HG03103 (cell line): ENCODE measurements around the gene TESK2.
"Not testable (repeated sequence)": the region's sequence is repeated elsewhere in the genome, so short reads cannot be mapped to it uniquely, and the experiment has no call there.

Source experiments
- ATAC-seq: cut with Tn5 transposase; IDR thresholded peaks from one replicate; pipeline ENCODE4 v1.9.1; 2021; ENCODE audit warnings: low read depth; ENCODE audit not compliant: unreplicated experiment

TESK2 gene

DNA sequence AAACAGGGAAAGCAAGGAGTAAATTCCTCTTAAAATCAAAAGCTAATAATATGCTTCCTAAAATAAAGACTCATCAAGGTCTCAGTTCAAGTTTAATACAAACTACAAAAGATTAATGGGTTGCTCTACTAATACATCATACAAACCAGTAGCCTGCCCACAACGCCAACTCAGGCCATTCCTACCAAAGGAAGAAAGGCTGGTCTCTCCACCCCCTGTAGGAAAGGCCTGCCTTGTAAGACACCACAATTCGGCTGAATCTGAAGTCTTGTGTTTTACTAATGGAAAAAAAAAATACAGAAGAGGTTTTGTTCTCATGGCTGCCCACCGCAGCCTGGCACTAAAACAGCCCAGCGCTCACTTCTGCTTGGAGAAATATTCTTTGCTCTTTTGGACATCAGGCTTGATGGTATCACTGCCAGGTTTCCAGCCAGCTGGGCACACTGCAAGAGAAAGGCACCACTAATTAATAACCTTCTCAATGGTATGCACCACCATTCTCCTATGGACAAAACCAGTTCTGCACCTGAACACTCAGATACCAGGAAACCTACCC is 20.1 kb upstream of the TESK2 start:
- ATAC-seq, result no peak

DNA sequence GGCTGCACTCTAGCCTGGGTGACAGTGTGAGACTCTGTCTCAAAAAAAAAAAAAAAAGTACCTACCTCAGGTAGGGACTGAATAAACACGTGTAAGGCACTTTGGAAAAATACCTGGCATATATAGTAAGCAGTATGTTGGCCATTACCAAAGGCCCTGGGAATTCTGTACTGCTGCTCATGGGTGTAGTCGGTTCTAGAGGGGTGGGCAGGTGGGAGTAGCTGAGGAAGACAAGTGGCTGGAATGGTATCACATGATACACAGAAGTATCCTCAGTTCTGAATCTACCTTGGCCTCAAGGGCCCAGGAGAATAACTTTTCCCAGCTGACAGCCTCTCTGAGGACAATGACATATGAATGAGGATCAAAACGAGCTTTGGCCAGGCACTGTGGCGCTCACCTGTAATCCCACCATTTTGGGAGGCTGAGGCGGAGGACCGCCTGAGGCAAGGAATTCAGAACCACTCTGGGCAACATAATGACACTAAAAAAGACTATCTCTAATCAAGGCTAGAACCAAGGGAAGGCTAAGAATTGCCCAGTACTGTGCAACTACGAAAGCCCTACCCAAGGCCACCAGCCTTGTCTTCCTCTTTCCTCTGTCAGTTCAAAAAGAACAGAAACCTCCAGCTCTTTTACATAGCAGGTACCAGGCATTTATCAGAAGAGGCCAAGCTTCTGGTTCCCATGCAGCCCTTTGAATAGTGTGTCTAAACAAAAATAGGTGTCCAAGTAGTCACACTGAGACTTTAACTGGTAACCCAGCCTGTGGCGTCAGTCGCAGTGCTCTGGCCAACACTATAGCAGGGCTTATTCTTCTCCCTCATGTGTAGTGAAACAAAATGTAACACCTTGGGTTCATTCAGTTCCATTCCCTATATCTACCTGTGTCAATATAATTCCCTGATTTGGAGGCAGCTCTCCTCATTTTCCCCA is 19.3 kb upstream of the TESK2 start:
- ATAC-seq, result no peak

DNA sequence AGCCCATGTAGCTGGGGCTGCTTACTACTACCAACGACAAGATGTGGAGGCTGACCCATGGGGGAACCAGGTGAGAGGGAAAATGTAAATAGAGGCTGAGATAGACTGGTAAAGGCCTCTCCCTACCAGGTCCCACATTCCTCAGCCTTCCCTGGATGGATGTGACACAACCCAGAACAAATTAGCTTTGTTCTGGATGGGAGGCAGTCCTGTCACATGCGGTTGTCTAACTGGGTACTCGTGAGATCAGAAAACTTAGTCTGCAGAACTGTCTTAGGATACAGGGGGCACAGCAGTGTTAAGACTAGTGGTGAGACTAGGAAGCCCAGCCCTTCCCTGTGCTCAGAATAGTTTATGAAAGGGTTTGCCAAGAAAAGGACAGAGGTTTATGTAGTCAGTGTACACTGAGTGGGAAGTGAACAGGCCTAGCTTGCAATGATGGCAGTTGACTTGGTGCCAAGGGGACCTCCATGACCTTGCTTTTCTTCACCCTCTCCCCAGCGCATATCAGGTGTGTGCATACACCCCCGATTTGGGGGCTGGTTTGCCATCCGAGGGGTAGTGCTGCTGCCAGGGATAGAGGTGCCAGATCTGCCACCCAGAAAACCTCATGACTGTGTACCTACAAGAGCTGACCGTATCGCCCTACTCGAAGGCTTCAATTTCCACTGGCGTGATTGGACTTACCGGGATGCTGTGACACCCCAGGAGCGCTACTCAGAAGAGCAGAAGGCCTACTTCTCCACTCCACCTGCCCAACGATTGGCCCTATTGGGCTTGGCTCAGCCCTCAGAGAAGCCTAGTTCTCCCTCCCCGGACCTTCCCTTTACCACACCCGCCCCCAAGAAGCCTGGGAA is 17.6 kb upstream of the TESK2 start:
- ATAC-seq, result no peak

DNA sequence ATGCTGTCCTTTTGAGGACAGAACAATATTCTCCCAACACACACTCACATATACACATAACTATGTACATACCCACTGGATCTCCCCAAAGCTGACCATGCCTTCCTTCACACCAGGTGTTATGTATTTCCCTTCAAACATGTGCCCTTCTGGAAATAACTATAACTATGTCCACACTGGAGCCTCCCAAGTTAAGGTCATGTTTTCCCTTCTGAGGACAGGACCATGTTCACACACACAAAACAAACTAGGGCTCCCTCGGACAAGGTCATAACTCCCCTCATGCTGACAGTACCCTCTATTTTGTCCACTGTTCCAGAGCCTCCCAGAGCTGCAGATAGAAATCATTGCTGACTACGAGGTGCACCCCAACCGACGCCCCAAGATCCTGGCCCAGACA is 16.9 kb upstream of the TESK2 start:
- ATAC-seq, result no peak

DNA sequence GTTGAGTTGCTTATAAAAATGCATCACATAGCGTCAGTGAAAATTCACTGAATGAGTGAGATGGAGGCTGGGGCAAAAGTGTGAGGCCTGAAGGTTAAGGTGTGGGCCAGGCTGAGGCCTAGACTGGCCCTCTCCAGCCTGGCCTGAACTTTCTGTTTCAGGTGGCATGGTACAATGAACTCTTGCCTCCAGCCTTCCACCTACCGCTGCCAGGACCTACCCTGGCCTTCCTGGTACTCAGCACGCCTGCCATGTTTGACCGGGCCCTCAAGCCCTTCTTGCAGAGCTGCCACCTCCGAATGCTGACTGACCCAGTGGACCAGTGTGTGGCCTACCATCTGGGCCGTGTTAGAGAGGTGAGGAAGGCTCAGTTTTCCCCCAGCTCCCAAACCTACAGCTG is 16.2 kb upstream of the TESK2 start:
- no peak for ATAC-seq

DNA sequence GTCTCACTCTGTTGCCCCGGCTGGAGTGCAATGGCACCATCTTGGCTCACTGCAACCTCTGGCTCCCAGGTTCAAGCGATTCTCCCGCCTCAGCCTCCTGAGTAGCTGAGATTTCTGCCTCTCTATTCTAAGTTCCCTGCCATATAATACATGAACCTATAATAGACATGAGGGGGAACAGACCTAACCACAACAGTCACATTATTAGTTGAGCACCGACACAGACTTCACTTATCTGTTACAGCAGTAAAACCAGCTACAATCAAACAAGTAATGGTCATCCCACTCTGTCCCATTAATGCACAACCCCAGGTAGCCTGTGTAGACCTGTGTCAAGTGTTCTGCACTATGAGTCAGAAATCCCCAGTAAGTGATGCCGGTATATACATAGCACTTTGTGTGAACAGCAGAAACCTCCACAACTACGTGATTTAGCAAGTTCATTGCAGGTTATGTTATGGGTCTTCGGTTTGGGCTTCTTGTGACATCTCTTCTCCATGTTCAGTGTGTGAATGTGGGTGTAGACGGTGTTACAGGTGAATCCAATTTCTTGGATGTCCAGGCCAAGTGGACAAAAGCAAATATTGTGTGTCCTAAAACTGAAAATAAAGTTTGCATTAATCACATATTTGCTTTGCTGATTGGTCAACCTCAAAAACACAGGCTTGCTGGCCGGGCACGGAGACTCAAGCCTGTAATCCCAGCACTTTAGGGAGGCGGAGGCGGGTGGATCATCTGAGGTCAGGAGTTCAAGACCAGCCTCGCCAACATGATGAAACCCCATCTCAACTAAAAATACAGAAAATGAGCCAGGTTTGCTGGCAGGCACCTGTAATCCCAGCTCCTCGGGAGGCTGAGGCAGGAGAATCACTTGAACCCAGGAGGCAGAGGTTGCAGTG is 12.7 kb upstream of the TESK2 start:
- no peak for ATAC-seq

DNA sequence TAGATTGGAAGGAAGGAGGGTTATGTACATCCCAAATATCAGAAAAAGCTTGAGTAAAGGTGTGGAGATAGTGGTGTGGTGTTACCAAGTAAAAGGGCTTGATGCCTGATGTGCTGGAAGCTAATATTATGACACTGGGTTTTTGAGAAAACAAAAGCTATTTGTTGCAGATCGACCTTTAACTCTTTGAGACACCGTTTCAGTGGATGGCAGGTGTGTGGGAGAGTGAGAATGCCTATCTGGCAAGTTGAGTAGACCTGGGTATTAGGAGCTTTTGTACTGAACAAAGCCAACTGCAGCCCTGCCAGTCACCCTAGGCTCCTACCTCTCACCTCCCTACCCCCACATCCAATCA is 10.5 kb upstream of the TESK2 start:
- ATAC-seq, result no peak

DNA sequence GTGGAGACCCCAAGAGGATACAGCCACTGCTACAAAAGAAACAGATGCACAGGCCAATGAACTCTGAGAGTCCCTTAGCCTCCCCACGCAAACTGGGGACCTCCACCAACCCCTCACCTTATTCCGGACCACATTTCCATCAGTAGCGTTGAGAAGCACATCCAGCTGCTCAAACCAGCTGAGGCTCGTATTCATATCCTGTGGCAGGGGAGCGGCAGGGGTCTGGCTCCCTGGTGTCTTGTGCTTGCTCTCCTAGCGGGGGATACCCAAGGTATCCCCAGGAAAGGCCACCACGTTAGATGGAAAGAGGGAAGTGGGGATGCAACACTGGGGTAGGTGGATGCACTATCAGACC is 8.4 kb upstream of the TESK2 start:
- no peak for ATAC-seq

DNA sequence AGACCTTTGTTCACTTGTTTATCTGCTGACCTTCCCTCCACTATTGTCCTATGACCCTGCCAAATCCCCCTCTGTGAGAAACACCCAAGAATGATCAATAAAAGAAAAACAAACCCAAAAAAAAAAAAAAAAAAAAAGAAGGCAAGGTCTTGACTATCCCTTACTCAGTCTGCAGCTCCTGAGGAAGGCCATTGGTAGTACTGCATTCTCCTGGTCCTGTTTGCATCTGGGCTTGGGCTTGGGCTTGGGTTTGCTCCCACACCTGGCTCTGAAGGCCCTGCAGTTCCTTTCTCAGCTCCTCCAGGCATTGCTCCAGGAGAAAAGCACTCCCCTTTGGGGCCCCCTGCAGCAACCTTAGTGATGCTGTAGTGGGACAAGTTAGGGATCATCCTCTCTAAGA is 7.3 kb upstream of the TESK2 start:
- ATAC-seq, result no peak

DNA sequence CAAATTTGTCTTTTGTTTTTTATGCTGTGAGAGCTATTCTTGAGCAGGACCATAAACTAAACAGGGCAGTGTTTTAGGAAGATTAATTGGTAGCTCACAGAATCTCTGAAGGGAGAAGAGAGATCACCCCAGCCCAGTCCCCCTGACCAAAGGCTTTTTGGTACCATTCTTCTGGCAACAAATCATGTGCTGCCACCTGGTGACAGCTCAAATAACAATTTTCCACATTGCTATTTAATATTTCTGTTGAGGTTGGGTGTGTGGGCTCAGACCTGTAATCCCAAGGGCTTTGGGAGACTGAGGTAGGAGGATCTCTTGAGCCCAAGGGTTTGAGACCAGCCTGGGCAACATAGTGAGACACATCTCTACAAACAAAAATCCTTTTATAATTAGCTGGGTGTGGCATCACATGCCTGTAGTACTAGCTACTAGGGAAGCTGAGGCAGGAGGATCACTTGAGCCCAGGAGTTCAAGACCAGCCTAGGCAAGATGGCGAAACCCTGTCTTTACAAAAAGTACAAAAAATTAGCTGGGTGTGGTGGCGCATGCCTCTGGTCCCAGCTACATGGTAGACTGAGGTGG is 2.2 kb upstream of the TESK2 start:
- no peak for ATAC-seq

DNA sequence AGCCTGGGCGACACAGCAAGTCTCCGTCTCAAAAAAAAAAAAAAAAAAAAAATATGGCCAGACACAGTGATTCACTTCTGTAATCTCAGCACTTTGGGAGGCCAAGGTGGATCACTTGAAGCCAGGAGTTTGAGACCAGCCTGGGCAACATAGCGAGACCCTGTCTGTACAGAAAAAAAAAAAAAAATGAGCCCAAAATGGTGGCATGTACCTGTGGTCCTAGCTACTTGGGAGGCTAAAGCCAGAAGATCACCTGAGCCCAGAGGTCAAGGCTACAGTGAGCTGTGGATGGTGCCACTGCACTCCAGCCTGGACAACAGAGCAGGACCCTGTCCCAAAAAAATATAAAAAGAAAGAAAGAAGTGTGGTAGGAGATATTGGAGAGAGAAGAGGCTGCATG is 1.7 kb upstream of the TESK2 start:
- no peak for ATAC-seq

DNA sequence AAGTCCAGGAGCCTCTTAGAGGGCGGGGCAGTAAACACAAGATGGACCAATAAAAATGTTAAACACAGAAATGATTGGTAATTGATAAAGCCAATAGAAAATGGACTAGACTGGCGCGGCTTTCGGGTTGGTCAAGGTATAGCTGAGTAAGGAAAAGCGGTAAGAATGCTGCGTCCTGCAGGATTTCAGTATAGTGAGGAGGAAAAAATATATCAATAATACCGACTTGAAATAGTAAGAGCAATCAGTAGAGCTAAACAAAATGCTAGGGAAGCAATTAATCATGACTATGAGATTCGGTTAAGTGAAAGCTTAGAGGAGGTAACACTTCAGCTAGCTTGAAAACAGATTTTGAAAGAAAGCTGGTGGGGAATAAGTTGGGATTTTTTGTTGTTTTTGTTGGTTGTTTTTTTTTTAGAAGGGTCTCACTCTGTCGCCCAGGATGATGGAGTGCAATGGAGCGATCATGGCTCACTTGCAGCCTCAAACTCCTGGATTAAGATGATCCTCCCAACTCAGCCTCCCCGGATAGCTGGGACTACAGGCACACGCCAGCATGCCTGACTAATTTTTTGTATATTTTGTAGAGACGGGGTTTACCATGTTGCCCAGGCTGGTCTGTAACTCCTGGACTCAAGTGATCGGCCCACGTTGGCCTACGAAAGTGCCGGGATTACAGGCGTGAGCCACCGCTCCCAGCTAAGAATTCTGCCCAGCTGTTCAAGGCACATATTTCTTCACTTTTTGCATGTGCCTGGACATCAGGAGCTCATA is 711 bp upstream of the TESK2 start:
- no peak for ATAC-seq

DNA sequence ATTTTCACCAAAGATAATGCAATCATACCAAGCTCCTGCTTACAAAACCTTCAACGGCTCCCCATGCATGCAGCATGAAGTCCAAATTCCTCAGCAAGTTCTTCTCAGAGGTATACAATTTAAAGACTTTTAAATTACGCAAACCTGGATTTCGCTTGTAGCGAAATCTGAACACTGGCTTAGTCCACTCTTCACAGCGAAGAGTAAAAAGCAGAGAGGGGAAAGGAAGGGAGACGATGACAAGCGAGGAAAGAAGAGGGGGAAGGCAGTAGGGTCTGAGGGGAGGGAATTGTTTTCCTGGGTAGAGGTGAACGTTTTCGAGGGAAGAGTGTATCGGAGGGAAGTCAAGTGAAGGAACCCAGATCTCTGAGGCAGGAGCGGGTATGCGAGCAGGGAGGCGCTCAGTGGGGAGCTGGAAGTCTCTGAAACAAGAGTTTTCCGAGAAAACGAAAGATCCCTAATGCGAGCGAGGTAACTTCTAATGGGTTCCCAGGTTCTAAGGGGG is 790 bp downstream of the TESK2 start:
- no peak for ATAC-seq

DNA sequence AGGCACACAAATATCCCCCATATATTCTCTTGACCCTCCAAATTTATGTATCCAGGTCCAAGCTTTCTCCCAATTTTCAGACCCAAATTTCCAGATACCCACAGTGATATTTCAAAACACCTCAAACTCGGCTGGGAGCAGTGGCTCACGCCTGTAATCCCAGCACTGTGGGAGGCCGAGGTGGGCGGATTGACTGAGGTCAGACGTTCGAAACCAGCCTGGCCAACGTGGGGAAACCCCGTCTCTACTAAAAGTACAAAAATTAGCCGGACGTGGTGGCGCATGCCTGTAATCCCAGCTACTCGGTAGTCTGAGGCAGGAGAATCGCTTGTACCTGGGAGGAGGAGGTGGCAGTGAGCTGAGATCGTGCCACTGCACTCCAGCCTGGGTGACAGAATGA is 1.6 kb downstream of the TESK2 start:
- ATAC-seq, result not testable (repeated sequence)

DNA sequence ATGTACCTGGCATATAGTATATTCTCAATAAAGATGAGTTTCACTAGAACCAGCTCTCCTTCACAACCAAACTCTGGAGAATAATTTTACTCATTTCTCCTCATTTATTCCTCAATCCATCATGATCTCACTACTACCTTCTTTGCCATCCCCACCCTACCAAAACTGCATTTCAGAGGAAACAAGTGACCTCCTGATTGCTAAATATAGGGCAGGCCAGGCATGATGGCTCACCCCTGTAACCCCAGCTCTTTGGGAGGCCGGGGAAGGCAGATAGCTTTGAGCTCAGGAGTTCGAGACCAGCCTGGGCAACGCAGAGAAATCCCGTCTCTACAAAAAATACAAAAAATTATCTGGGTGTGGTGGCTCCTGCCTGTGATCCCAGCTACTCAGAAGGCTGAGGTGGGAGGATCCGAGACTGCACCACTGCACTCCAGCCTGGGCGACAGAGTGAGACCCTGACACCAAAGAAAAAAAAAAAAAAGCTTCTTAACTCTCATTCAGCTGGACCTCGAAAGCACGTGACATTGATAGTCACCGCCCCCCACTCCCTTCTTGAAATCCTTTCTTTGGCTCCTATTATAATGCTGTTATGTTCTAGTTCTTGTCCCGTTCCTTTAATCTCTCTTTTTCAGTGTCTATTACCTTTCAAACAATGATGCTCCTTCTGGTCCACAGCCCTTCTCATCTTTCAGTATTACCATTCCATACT is 2.1 kb downstream of the TESK2 start:
- no peak for ATAC-seq

DNA sequence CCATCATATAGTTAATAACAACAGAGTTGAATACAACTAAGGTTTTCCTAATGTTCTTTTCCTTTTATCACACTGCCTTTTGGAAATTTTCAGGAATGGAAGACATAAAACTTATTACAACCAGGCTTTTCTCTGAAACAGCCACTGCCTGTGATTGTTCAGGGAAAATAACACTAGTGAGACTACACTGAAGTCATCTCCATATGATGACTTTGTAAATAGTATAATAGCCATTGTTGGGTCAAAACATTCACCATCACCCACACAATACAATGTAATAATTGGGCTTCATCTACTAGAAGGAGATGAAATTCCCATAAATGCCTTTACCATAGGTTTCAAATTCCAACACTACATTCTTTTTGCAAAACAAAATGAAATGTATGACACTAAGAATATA is 5.0 kb downstream of the TESK2 start:
- no peak for ATAC-seq

DNA sequence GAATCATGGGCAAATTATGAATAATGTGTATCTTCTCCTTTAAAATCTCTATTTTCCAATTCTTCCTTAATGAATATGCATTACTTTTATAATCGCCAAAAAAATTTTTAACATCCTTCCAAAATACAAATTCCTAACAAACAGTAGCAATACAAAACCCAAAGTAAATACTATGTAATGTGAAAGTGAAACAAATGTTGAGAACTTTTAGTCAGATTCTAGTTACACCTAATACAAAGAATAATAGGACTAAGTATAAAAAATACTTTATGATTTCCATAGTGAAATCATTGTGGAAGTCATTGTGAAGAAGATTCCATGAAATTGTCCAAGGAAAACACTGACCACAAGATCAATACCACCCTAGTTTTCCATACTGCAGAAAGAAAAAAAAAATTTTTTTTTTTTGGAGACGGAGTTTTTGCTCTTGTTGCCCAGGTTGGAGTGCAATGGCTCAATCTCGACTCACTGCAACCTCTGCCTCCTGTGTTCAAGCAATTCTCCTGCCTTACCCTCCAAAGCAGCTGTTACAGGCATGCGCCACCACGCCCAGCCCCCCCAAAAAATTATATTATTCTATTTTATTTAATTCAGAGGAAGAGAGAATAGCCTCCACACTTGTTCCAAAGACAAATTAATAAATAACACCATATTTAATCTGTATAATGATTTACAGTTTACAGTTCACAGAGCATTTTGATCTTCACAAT is 11.8 kb downstream of the TESK2 start:
- no peak for ATAC-seq
